GM19025 (cell line): ENCODE measurements around the gene XPNPEP2.

ENCODE experiments used
- ATAC-seq: cut with Tn5 transposase; IDR thresholded peaks from one replicate; pipeline ENCODE4 v1.9.1; 2021; ENCODE audit warnings: mild to moderate bottlenecking, low read depth, moderate library complexity; ENCODE audit not compliant: unreplicated experiment

The XPNPEP2 gene, protein sequence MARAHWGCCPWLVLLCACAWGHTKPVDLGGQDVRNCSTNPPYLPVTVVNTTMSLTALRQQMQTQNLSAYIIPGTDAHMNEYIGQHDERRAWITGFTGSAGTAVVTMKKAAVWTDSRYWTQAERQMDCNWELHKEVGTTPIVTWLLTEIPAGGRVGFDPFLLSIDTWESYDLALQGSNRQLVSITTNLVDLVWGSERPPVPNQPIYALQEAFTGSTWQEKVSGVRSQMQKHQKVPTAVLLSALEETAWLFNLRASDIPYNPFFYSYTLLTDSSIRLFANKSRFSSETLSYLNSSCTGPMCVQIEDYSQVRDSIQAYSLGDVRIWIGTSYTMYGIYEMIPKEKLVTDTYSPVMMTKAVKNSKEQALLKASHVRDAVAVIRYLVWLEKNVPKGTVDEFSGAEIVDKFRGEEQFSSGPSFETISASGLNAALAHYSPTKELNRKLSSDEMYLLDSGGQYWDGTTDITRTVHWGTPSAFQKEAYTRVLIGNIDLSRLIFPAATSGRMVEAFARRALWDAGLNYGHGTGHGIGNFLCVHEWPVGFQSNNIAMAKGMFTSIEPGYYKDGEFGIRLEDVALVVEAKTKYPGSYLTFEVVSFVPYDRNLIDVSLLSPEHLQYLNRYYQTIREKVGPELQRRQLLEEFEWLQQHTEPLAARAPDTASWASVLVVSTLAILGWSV

DNA sequence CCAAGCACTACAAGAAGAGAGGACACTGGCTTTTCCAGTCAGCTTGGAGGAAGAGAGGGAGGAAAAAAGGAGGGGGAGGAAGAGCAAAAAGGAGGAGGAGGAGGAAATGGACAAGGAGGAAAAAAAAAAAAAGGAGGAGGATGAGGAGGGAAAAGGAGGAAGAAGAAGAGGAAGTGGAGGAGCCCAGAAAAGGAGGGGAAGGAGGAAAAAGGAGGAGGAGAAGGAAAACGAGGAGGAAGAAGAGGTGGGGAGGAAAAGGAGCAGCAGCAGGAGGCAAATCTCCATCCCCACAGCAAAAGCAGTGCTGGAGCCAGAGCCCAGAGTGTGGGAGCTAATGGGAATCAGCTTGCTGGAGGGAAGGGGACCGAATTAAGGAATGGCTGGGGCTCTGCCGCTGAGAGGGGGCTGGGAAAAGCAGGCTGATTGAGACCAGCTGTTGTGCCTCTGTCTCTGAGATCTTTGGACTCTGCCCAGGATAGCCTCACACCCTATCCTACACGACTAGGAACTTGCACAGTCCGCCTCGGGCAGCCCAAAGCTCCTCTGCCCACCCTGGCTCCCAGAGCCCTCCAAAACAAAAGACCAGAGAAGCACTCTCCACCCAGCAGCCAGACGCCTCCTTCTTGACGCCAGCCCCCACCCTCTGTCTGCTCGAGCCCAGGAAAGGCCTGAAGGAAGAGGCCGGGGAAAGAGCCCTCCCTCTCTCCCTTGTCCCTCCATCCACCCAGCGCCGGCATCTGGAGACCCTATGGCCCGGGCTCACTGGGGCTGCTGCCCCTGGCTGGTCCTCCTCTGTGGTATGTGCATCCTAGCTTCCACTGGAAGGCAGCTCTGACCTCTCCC is at the start of gene XPNPEP2:
TSS of gene XPNPEP2 (plus strand) at position 514 of the 843 bp plus-strand sequence. CDS start at position 749, 235 bp downstream.
- no peak for ATAC-seq

DNA sequence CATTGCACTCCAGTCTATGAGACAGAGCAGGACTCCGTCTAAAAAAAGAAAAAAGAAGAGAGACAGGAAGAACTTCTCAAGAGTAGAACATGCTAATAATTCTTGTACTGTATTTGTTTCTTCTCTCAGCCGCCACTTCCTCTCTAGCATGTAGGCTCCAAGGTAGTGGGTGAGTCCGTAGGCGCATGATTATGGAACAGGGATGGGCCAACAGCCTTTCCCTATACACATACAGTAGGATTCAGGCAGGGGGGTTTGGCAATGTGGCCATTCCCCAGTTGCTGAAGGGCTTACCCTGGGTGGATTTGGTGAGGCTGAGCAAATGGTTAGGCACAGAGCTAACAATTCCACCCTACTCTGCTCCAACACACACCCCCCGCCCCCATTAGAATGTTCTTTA is 49.0 kb upstream of the XPNPEP2 start:
- no peak for ATAC-seq

DNA sequence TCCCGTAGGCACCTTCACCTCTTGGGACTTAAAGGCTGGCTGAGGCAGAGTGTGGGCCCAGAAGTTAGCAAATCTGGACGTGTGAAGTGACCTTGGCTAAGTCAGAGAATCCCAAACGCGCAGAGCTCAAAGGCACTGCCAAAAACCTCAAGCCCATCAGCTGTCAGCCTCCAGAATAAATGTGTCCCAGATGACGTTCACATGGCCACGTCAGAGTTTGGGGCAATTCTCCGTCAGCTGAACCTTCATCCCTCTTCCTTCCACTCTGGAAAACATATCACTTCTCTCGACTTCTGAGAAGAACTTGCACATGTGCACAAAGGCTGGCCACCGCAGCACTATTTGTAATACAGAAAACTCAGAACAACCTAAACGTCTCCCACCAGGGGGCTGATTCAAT is 48.3 kb upstream of the XPNPEP2 start:
- no peak for ATAC-seq

DNA sequence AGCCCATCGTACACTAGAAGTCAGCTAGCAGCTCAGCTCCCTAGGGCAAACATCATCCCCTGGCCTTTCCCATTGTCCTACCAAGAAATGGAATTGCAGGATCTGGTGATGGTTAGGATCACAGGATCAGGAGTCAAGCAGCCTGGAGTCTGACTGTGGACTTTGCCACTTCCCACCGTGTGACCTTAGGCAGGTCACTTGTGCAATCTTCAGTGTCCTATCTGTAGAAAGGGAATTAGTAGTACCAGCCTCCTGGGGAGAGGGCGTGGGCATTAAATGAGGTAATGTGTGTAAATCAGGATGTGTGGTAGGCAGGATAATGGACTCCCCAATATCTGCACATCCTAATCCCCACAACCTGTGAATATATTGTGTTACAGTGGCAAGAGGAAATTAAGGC is 45.4 kb upstream of the XPNPEP2 start:
- ATAC-seq, result no peak

DNA sequence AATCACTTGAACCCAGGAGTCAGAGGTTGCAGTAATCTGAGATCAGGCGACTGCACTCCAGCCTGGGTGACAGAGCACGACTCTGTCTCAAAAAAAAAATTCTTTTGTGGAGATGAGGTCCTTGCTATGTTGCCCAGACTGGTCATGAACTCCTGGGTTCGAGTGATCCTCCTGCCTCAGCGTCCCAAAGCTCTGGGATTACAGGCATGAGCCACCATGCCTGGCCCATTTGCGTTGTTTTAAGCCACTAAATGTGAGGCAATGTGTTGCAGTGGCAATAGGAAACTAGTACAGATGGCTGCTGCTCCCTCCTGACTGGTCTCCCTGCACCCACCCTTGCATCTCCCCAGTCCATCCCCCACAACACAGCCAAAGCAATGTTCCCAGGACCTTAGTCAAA is 44.0 kb upstream of the XPNPEP2 start:
- no peak for ATAC-seq

DNA sequence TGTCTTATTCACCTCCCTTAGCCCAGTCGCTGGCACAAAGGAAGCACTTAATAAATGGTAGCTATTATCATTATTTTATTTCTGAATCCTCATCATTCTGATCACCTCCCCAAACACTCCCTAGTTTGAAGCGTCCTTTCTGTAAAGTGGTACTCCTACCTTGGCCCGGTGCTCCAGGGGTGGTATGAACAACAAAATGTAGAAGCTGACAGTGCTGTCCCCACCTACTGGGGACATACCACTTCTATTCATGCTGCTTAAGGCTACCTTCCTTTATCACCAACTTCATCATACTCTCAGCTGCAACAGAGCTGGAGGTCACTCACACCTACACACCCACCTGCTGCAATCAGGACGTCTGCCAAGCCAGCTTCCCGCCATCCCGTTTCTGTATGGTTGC is 43.2 kb upstream of the XPNPEP2 start:
- no peak for ATAC-seq

DNA sequence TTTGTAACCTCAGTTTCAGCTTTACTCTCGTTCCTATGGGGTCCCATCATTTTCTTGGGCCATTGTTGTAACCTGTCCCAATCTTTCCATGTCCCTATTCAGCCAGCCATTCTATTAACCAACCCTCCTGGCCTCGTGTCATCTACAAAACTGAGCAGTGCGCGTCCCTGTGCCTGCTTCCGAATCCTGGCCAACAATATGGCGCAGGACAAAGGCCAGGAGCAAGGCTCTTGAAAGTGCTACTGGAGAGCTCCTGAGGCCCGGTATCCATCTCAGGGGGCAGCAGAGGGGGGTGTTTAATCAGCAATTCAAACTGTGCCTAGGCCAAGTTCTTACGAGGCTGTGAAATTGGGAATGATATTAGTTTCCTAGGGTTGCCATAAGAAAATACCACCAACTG is 42.8 kb upstream of the XPNPEP2 start:
- ATAC-seq, result no peak

DNA sequence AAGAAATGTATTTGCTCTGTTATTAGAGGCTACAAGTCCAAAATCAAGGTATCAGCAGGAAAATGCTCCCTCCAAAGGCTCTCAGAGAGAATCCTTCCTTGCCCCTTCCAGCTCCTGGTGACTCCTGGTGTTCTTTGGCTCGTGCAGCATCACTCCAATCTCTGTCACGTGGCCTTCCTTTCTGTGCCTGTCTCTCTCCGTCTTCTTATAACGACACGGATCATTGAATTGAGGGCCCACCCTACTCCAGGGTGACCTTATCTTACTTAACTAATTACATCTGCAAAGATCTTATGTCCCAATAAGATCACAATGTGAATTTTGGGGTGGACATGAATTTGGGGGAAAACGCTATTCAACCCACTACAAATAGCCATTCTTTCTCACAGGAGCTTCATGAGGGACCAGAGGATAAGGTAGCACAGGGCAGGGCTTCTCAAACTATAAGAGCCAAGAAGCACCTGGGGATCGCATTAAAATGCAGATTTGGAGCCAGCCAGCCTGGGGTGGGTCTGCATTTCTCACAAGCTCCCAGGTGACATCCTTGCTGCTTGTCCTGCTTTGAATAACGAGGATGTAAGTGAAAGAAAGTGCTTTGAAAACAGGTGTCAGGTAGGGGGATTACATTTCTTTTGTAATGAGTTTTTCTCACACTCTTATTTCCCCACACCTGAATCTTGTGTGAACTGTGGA is 42.2 kb upstream of the XPNPEP2 start:
- no peak for ATAC-seq

DNA sequence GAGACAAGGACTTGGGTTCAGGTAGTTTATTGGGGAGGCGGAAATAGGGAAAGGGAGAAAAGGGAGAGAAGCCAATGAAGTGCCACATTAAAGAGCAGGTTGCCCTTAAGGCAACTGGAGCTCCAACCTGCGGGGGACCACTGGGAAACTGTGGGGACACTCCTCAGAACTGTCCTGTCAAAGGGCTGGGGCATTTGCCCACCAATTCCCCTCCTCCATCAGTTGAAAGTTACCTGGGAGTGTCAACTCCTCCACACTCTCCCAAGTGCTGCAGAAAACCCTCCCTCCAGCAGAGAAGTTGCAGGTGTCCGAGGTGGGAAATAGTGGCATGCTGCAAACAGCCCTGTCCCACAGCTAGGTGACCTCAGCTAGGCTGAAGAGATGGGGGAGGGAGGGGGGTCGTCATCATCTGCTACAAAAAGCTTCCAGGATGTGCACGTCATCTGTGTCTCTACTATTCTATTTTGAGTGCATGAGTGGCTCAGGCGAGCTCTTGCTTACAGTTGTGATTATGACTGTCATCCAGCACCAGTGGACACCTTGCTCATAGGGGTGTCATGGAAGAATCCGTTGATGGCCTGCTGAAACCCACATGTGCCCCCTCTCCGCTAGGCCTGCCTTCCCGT is 41.5 kb upstream of the XPNPEP2 start:
- no peak for ATAC-seq

DNA sequence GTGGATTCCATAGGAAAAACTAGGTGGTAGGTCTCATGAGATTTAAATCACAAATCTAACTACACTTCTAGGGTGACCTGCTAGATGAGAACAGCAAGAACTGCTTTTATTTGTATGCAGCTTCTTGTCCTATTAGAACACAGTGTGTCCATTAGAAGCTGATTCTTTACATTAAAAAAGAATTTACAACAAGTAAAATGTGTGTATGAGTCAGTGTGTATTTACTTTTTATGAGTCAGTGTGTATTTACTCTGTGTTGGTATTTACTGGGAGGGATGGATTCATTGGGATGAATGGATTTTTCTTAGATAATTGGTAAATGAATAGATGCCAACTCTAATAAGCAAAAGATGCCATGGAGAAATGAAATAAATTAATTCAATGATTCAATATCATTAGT is 40.6 kb upstream of the XPNPEP2 start:
- no peak for ATAC-seq

DNA sequence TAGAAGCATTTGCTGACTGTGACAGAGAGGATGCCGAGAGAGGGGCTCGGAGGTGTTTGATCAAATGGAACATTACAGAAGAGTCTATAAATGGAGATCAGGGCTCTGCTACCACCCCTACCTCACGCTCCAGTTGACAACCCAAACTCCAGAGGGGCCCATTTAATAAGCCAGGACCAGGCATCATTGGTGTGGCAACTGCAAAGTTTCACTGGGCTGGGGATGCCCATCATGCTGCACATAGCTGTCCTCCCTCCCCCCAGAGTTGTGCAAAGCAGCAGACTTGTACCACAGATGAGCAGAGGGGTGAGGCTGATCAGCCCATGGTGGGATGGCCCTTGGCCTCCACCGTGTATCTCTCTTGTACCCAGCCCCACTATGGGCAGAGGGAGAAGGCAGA is 38.2 kb upstream of the XPNPEP2 start:
- ATAC-seq, result no peak

DNA sequence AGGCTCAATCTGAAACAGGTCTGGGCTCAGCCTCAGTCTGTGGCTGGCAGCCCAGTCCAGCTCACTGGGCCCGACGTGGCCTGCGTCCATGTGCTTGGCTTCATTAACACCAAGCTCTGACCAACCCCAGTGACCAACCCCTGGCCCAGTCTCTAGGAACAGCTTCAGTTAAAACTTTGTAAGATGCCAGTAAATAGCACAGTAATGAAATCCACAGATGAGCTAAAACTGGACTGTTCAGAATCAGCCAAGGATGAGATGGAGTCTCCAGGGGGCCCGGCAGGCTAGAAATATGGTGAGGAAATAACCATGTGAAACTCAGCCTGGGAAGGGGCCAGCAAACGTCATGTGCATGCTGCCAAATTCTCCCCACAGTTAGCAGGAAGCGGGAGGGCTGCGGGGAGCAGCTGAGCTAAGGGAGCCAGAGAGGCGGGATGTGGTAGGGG is 37.1 kb upstream of the XPNPEP2 start:
- no peak for ATAC-seq

DNA sequence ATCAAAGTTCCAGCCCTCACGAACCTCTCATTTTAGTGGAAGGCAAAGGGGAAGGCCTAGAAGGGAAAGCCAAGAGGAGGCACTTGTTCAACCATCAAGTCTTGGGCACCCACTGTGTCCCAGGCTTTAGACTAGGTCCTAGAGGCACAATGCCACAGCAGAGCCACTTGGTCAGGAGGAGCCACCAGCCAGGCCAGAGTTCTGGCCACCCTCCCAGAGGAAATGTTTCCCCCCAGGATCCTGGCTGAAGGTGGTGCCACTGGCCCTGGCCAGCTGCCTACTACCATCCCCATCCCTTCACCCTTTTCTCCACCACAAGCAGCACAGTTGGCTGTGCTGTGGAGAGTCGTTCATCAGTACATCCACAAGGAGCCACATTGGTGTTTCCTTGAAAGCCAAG is 34.3 kb upstream of the XPNPEP2 start:
- no peak for ATAC-seq

DNA sequence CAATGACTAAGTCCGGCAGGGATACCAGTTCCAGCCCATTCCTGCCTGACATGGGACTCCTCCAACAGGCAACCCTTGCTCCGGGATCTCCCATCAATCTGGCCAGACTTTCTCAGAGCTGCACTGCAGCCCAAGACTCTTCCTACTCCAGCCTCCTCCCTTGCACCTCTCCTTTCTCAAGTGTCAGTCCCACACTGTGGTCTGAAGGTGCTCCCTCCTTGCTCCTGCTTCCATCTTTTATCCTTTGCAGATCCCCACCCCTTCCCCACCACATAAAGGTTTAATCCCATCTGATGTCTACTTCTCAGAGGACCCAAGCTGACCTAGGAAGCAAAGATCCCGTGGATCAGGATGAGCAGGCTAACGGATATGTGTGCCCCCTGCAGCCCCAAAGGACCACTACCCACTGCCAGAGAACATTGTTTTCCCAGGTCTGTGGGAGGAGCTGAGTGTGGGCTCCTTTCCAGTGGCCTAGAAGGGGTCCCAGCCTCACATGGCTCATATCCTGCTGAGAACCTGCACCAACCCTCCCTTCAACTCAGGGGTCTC is 33.3 kb upstream of the XPNPEP2 start:
- no peak for ATAC-seq

DNA sequence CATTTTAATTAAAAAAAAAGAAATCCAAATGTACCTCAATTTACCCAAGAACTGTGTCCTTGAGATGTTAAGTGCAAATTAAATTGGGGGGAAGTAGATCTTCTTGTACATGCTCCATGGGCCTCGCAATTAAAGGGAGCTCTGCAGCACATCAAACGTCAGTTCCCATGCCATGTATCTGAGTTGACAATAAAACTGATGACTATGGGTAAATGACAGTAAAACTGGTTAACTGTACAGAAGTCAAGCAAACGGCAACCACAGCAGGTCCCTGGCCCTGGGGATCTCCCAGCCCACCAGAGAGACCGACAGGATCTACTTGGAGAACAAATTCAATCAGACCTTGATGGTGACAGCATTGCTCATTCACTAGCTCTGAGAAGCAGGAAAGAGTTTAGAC is 32.8 kb upstream of the XPNPEP2 start:
- ATAC-seq, result no peak

DNA sequence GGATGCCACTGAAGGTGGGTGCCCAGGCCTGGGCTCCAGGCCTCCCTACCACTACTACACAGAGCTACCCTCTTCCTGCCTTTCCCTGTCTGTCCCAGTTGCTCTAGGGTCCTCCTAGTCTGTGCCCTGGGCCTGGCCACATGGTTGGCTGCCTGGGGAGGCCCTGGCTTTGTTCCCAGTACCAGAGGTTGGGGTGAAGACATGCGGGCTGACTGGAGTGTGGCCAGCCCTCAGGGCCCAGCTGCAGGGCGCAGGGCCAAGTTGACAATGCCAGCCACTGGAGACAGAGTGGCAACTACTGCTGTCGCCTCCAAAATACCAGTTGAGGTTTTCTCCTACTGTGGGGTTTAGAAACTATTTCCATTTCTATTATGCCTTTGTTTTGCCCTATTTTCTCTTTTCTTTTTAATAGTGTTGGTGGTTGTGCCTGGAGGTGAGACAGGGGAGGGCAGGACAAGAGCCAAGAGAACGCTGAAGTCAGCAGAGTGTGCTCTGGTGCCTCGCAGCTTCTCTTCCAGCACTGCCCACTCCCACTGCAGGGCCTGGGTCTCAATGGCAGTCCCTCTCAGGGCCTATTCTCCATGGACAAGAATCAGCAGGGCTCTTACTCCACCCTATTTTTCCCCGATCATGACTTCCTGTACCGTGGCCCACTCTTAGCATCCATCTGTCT is 32.2 kb upstream of the XPNPEP2 start:
- ATAC-seq, result no peak

DNA sequence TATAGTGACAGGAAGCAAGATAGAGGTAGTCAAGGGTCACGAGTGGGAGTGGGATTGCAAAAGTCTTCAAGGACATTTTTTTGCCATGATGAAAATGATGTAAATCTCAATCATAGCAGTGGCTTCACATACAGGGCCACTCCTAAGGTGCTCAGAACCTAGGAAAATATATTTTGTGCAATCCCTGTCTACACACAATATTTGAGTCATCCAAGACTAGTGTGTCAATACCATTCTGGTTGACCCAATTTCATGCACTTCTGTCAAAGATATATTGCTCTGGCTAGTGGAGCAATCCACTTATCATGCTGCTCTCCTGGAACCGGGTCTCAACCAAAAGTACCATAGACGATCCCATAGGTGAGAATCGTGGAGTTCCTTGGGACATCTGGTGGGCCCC is 24.2 kb upstream of the XPNPEP2 start:
- no peak for ATAC-seq

DNA sequence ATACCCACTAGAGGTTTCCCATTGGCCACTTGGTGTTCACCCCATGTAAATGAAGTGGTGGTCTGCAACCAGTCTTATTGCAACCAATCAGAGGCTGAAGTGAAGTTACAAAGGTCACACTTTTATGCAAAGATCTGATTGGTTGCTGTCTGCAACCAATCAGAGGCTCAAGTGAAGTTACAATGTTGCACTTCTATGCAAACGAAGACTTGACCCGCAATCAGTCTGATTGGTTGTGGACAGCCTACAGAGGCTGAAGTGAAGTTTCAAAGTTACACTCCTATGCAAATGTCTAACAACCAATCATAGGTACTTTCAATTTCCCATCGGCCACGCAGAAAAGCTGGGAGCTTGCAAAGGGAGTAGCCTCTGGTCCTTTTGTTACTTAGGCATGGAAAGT is 22.3 kb upstream of the XPNPEP2 start:
- no peak for ATAC-seq

DNA sequence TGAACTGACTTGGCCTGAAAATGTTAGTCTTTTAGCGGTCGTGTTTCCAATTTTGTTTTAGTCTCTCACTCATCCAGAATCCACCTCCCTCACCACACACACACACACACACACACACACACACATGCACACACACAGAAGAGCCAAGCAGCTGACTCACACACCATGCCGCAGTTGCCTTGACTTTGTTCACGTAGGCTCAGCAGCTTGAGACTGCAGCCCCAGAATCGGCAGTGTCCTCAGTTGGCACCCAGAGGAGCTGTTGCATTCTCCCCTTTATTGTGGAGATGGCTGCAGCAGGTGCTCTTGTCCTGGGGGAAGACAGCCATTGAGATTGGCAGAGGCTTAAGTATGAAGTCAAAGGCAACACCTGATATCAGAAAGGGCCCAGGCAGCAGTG is 20.9 kb upstream of the XPNPEP2 start:
- ATAC-seq, result no peak
